Mesothelial cell of epicardium (in vitro differentiated cells): ENCODE measurements around the gene ACY1. TPM values are rescaled to one million over a fixed set of nuclear protein-coding genes. Genes with fewer than 3 reads are reported as not detected.

Source experiments
- DNase-seq, 2 experiments: peaks; one replicate each; pipeline ENCODE4 v3.0.0; 2021; ENCODE audit warnings: low spot score in 2 of 2; ENCODE audit not compliant: unreplicated experiment in 2 of 2
- H3K27ac Mint-ChIP-seq: 2 replicates; pipeline ENCODE4 v1.8.0; 2021; ENCODE audit warnings: mixed read lengths
- H3K27me3 Mint-ChIP-seq: 2 replicates; pipeline ENCODE4 v1.8.0; 2021; ENCODE audit warnings: low read depth, mixed read lengths
- H3K36me3 Mint-ChIP-seq: 2 replicates; pipeline ENCODE4 v1.8.0; 2021; ENCODE audit warnings: mixed read lengths
- H3K4me1 Mint-ChIP-seq: 2 replicates; pipeline ENCODE4 v1.8.0; 2021; ENCODE audit warnings: mixed read lengths
- H3K4me3 Mint-ChIP-seq: 2 replicates; pipeline ENCODE4 v1.8.0; 2021; ENCODE audit warnings: mild to moderate bottlenecking, moderate library complexity, mixed read lengths
- H3K9me3 Mint-ChIP-seq: 2 replicates; pipeline ENCODE4 v1.8.0; 2021; ENCODE audit warnings: mixed read lengths
- total RNA-seq: library from RNA; stranded (reverse); gene quantifications from 3 replicates; pipeline ENCODE4 v1.2.1, GENCODE V29; 2021
- TF ChIP-seq, protein P1 (sequence below): fragments of 200-600 bp; sonication (generic); IDR thresholded peaks from one replicate; pipeline ENCODE4 v1.5.0; 2021; ENCODE audit warnings: antibody characterized with exemption; ENCODE audit not compliant: unreplicated experiment

ACY1 gene
- total RNA-seq, 1 donor from 2014 or later = 47.8 TPM

DNA sequence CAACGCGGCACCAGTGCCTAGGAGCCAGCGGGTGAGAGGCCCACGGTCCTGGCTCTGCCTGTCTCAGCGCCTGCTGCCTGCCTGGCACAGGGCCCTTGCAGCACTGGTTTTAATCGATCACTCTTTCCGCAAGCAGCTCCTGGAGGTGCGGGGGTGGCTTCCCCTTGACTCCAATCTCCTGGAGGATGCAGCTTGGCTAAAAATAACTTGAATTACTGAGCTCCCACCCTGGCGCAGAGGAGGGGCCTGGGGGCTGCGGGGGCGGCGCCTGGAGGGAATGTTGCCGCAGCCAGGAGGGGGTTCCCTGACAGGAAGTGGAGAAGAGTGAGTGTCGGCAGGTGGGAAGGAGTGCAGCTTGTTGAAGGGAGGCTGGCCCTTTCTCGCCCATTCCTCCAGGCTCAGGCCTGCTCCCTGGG lies 22.2 kb downstream of the ACY1 start:
- H3K27me3 Mint-ChIP-seq = peaks cover 1% of the 10 kb centered on the region
- peak overlapping the region; percentile 20 for H3K4me3 Mint-ChIP-seq
- DNase-seq = peak; percentile 75 to 90
- H3K9me3 Mint-ChIP-seq = no peaks in the 10 kb centered on the region
- H3K36me3 Mint-ChIP-seq = no peaks in the 10 kb centered on the region
- TF ChIP-seq, protein P1, sequence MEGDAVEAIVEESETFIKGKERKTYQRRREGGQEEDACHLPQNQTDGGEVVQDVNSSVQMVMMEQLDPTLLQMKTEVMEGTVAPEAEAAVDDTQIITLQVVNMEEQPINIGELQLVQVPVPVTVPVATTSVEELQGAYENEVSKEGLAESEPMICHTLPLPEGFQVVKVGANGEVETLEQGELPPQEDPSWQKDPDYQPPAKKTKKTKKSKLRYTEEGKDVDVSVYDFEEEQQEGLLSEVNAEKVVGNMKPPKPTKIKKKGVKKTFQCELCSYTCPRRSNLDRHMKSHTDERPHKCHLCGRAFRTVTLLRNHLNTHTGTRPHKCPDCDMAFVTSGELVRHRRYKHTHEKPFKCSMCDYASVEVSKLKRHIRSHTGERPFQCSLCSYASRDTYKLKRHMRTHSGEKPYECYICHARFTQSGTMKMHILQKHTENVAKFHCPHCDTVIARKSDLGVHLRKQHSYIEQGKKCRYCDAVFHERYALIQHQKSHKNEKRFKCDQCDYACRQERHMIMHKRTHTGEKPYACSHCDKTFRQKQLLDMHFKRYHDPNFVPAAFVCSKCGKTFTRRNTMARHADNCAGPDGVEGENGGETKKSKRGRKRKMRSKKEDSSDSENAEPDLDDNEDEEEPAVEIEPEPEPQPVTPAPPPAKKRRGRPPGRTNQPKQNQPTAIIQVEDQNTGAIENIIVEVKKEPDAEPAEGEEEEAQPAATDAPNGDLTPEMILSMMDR = no peak
- H3K27ac Mint-ChIP-seq = peak overlapping the region; percentile 78
- peaks cover 30% of the 10 kb centered on the region for H3K4me1 Mint-ChIP-seq

DNA sequence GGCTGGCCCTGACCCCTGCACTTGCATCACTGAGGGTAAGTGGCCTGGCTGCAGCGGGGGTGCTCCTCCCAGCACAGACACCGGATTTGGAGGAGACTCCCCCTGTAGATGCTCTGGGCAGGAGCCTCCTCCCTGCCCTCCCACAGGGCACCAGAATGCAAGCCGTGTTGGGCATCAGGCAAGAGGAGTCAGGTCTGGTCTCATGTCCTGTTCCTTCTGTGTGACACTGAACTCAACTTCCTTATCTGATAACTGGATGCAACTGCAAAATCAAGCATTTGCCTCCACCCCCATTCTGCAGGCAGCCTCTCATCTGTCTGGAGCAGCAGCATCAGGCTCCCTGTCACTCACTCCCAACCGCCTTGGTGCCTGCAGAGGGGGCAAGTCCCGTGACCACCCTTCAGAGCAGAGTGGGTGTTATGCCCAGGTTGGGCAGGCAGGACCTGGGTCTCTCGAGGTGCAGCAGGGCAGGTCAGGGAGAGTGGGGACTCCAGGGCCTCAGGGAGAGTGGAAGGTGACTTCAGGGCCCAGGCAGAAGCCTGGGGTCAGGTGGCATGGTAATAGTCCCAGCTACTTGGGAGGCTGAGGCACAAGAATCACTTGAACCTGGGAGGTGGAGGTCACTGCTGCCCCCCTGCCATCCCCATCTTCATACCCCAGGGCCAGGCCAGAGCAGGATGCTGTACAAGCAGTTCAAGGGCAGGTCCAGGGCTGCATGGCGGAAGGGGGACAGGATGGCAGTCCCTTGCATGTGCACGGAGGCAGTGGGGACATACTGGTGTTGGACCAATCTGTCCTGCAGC lies 22.9 kb downstream of the ACY1 start:
- Mint-ChIP-seq H3K9me3 (no peaks in the 10 kb centered on the region), H3K27me3 (peaks cover 1% of the 10 kb centered on the region), H3K27ac (peak overlapping the region; percentile 78), H3K36me3 (no peaks in the 10 kb centered on the region), H3K4me3 (peak overlapping the region; percentile 20), H3K4me1 (peaks cover 30% of the 10 kb centered on the region)
- TF ChIP-seq, protein P1 = no peak
- no peak for DNase-seq

DNA sequence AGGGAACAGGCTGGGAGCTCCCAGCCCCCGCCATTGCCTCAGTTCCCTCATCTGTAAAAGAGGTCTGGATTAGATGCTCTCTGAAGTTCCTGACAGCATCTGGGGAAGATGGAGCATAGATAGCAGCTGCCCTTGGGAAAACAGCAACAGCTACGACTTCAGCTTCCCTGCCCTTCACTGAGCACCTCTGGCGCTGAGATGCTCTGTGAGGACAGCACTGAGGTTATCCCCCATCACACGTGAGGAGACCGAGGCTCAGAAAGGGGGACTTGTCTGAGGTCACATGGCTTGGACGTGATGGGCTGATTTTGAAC lies 23.4 kb downstream of the ACY1 start:
- Mint-ChIP-seq H3K27me3 (peaks cover 1% of the 10 kb centered on the region), H3K9me3 (no peaks in the 10 kb centered on the region), H3K27ac (no peak overlapping the region), H3K4me3 (no peak overlapping the region), H3K36me3 (no peaks in the 10 kb centered on the region), H3K4me1 (peaks cover 27% of the 10 kb centered on the region)
- TF ChIP-seq, protein P1 = no peak
- DNase-seq = no peak

DNA sequence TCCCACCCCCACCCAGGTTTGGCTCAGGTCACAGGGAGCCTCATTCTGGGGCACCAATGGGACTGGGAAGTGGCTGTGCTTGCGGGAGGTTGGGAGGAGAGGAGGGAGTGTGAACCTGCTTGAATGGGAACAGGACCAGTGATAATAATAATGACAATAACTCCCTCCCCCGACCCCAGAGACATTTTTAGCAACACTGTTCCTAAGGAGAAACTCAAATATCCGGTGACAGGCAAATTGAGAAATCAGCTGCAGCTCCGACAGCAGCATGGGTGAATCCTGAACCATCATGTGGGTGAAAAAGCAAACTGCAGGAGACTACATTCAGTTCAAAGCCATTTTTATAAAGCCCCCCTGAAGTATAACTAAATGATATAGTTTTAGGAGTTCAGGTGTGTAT lies 24.0 kb downstream of the ACY1 start:
- Mint-ChIP-seq H3K27me3 (peaks cover 1% of the 10 kb centered on the region), H3K4me1 (peaks cover 27% of the 10 kb centered on the region), H3K36me3 (no peaks in the 10 kb centered on the region), H3K4me3 (no peak overlapping the region), H3K9me3 (no peaks in the 10 kb centered on the region), H3K27ac (no peak overlapping the region)
- TF ChIP-seq, protein P1 = no peak
- DNase-seq = no peak

DNA sequence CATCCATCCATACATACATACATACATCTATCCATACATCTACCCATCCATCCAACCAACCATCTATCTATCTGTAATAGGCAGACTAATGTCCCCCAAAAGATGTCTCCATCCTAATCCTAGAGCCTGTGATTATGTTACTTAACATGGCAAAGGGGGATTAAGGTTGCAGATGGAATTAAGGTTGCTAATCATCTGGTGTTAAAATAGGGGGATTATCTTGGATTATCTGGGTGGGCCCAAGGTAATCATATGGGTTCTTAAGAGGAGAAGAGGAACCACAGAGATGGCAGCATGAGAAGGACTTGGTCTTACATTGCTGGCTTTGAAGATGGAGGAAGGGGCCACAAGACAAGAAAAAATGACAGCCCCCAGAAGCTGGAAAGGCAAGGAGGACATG lies 27.1 kb downstream of the ACY1 start:
- Mint-ChIP-seq H3K4me3 (no peak overlapping the region), H3K36me3 (no peaks in the 10 kb centered on the region), H3K4me1 (peaks cover 18% of the 10 kb centered on the region), H3K9me3 (no peaks in the 10 kb centered on the region), H3K27me3 (no peaks in the 10 kb centered on the region), H3K27ac (no peak overlapping the region)
- TF ChIP-seq, protein P1 = no peak
- no peak for DNase-seq
